H9 (cell line): ENCODE measurements around the gene CR1L. TPM values are rescaled to one million over a fixed set of nuclear protein-coding genes. Genes with fewer than 3 reads are reported as not detected.

Experiments used
- DNase-seq: peaks from one replicate; pipeline ENCODE4 v3.0.0-alpha.2; 2017
- H2AFZ ChIP-seq: one replicate; pipeline ENCODE4 v1.6.1; 2013; ENCODE audit warnings: mild to moderate bottlenecking, low read length, control low read depth, moderate library complexity
- H2AK5ac ChIP-seq: 2 replicates; pipeline ENCODE4 v1.6.1; 2013; ENCODE audit warnings: low read length, control low read depth, mixed read lengths; ENCODE audit not compliant: insufficient read length
- H2BK120ac ChIP-seq: one replicate; pipeline ENCODE4 v1.6.1; 2013; ENCODE audit warnings: low read depth, mild to moderate bottlenecking, low read length, control low read depth, inconsistent platforms; ENCODE audit not compliant: poor library complexity, severe bottlenecking
- H2BK12ac ChIP-seq: 2 replicates; pipeline ENCODE4 v1.6.1; 2013; ENCODE audit warnings: low read length, control low read depth, mixed read lengths, low read depth; ENCODE audit not compliant: insufficient read length
- H2BK15ac ChIP-seq: 2 replicates; pipeline ENCODE4 v1.6.1; 2013; ENCODE audit warnings: low read depth, low read length, control low read depth
- H2BK20ac ChIP-seq: one replicate; pipeline ENCODE4 v1.6.1; 2013; ENCODE audit warnings: low read depth, mild to moderate bottlenecking, low read length, control low read depth, inconsistent platforms; ENCODE audit not compliant: poor library complexity, severe bottlenecking
- H2BK5ac ChIP-seq: 2 replicates; pipeline ENCODE4 v1.6.1; 2013; ENCODE audit warnings: low read length, control low read depth, mixed read lengths; ENCODE audit not compliant: insufficient read length
- H3K14ac ChIP-seq: 2 replicates; pipeline ENCODE4 v1.6.1; 2013; ENCODE audit warnings: low read length, control low read depth; ENCODE audit not compliant: insufficient read depth
- H3K18ac ChIP-seq: 2 replicates; pipeline ENCODE4 v1.6.1; 2013; ENCODE audit warnings: low read depth, mild to moderate bottlenecking, mixed read lengths, low read length, control low read depth; ENCODE audit not compliant: insufficient read length
- H3K23ac ChIP-seq: 2 replicates; pipeline ENCODE4 v1.6.1; 2013; ENCODE audit warnings: low read length, control low read depth, mixed read lengths, low read depth; ENCODE audit not compliant: insufficient read length
- H3K23me2 ChIP-seq: 2 replicates; pipeline ENCODE4 v1.6.1; 2013; ENCODE audit warnings: low read depth, mild to moderate bottlenecking, mixed read lengths, low read length, control low read depth; ENCODE audit not compliant: insufficient read length, poor library complexity, severe bottlenecking
- H3K27ac ChIP-seq: 2 replicates; pipeline ENCODE4 v1.5.1; 2013; ENCODE audit warnings: low read length, control low read depth, mixed read lengths, low read depth; ENCODE audit not compliant: insufficient read length
- H3K27me3 ChIP-seq: 2 replicates; pipeline ENCODE4 v1.6.1; 2013; ENCODE audit warnings: low read length, control low read depth, inconsistent platforms; ENCODE audit not compliant: insufficient read depth
- H3K4ac ChIP-seq: 2 replicates; pipeline ENCODE4 v1.6.1; 2013; ENCODE audit warnings: low read depth, mild to moderate bottlenecking, control low read depth, inconsistent platforms, low read length, moderate library complexity
- H3K4me1 ChIP-seq: 2 replicates; pipeline ENCODE4 v1.6.1; 2013; ENCODE audit warnings: low read length, control low read depth, inconsistent platforms; ENCODE audit not compliant: insufficient read depth
- H3K4me2 ChIP-seq: 2 replicates; pipeline ENCODE4 v1.6.1; 2013; ENCODE audit warnings: low read length, control low read depth, mixed read lengths; ENCODE audit not compliant: insufficient read length, insufficient read depth
- H3K56ac ChIP-seq: 2 replicates; pipeline ENCODE4 v1.6.1; 2013; ENCODE audit warnings: low read depth, mild to moderate bottlenecking, mixed read lengths, low read length, control low read depth; ENCODE audit not compliant: insufficient read length
- H3K79me1 ChIP-seq: 2 replicates; pipeline ENCODE4 v1.6.1; 2013; ENCODE audit warnings: low read depth, mild to moderate bottlenecking, moderate library complexity, low read length, control low read depth, inconsistent platforms; ENCODE audit not compliant: insufficient read depth, poor library complexity, severe bottlenecking
- H3K79me2 ChIP-seq: 2 replicates; pipeline ENCODE4 v1.6.1; 2013; ENCODE audit warnings: low read length, control low read depth, inconsistent platforms; ENCODE audit not compliant: insufficient read depth
- H3K9ac ChIP-seq: 2 replicates; pipeline ENCODE4 v1.6.1; 2013; ENCODE audit warnings: low read length, control low read depth, mixed read lengths; ENCODE audit not compliant: insufficient read length; ENCODE audit errors: extremely low read depth
- H3K9me3 ChIP-seq: one replicate; pipeline ENCODE4 v1.6.1; 2013; ENCODE audit warnings: low read depth, low read length, inconsistent platforms; ENCODE audit not compliant: control insufficient read depth
- H3T11ph ChIP-seq: one replicate; pipeline ENCODE4 v1.6.1; 2013; ENCODE audit warnings: mild to moderate bottlenecking, low read length, control low read depth, inconsistent platforms
- H4K20me1 ChIP-seq: one replicate; pipeline ENCODE4 v1.6.1; 2013; ENCODE audit not compliant: control insufficient read depth, insufficient read length, insufficient read depth
- H4K5ac ChIP-seq: 2 replicates; pipeline ENCODE4 v1.6.1; 2013; ENCODE audit warnings: low read depth, mild to moderate bottlenecking, mixed read lengths, low read length, control low read depth; ENCODE audit not compliant: insufficient read length
- H4K8ac ChIP-seq: replicated peaks from 2 replicates; pipeline ENCODE4 v1.6.1; 2013; ENCODE audit warnings: low read length, control low read depth, mixed read lengths, low read depth; ENCODE audit not compliant: insufficient read length
- H4K91ac ChIP-seq: 2 replicates; pipeline ENCODE4 v1.6.1; 2013; ENCODE audit warnings: low read depth, mild to moderate bottlenecking, moderate library complexity, mixed read lengths, low read length, control low read depth; ENCODE audit not compliant: insufficient read length
- H3K27ac Mint-ChIP-seq, 3 experiments: 2 replicates in 2 of 3; 3 replicates in 1 of 3; pipeline ENCODE4 v1.8.0; 2020 to 2021; ENCODE audit warnings: mixed read lengths in 3 of 3, mild to moderate bottlenecking in 1 of 3, moderate library complexity in 1 of 3
- H3K27me3 Mint-ChIP-seq: 2 replicates; pipeline ENCODE4 v1.8.0; 2021; ENCODE audit warnings: low read depth, mild to moderate bottlenecking, moderate library complexity, mixed read lengths
- H3K36me3 Mint-ChIP-seq, 3 experiments: 2 replicates in 2 of 3; 3 replicates in 1 of 3; pipeline ENCODE4 v1.8.0; 2020 to 2021; ENCODE audit warnings: low read depth in 3 of 3, mixed read lengths in 3 of 3; ENCODE audit not compliant: insufficient read depth in 1 of 3
- H3K4me1 Mint-ChIP-seq, 2 experiments: 2 replicates each; pipeline ENCODE4 v1.8.0; 2020; ENCODE audit warnings: mixed read lengths in 2 of 2
- H3K4me3 Mint-ChIP-seq, 2 experiments: 2 replicates in 1 of 2; 3 replicates in 1 of 2; pipeline ENCODE4 v1.8.0; 2020 to 2021; ENCODE audit warnings: mild to moderate bottlenecking in 2 of 2, mixed read lengths in 2 of 2, moderate library complexity in 1 of 2
- H3K9me3 Mint-ChIP-seq, 2 experiments: 2 replicates in 1 of 2; 3 replicates in 1 of 2; pipeline ENCODE4 v1.8.0; 2020; ENCODE audit warnings: mild to moderate bottlenecking in 2 of 2, mixed read lengths in 2 of 2, moderate library complexity in 1 of 2
- CTCF ChIP-seq: fragments of 200-600 bp; sonication (generic); conservative IDR thresholded peaks from 3 replicates; pipeline ENCODE4 v1.8.0; 2021; ENCODE audit warnings: antibody characterized with exemption, mild to moderate bottlenecking
- WGBS: extraction: QIAGEN DNeasy Blood & Tissue Kit; methylation state at CpG from one replicate; pipeline ENCODE4 v1.1.7; 2013; ENCODE audit warnings: missing lambda C conversion rate, low lambda C conversion rate, mixed read lengths; ENCODE audit not compliant: insufficient read length; ENCODE audit errors: extremely low coverage; 5-methylcytosine and 5-hydroxymethylcytosine counted together
- total RNA-seq: library from RNA; stranded (reverse); gene quantifications from 2 replicates; pipeline ENCODE4 v1.2.1, GENCODE V29; 2021

The CR1L gene
- total RNA-seq, 1 experiment from 2014 or later = 0.37 TPM

- Histone ChIP-seq H4K20me1 (no peaks in the 10 kb centered on the region), H3K23ac (no peak overlapping the region), H2BK15ac (no peak overlapping the region), H2BK120ac (no peak overlapping the region), H2AK5ac (no peak overlapping the region), H3K23me2 (no peaks in the 10 kb centered on the region), H2BK5ac (no peak overlapping the region), H3K27me3 (no peaks in the 10 kb centered on the region), H3K4me1 (no peaks in the 10 kb centered on the region), H4K5ac (no peak overlapping the region), H3T11ph (no peak overlapping the region), H3K18ac (no peak overlapping the region), H3K9ac (no peak overlapping the region), H3K79me1 (no peaks in the 10 kb centered on the region), H3K9me3 (no peaks in the 10 kb centered on the region), H3K4ac (no peak overlapping the region), H3K14ac (no peak overlapping the region), H3K79me2 (no peaks in the 10 kb centered on the region), H3K56ac (no peak overlapping the region), H4K8ac (no peak overlapping the region), H3K27ac (no peak overlapping the region), H2BK12ac (no peak overlapping the region), H4K91ac (no peak overlapping the region), H2BK20ac (no peak overlapping the region), H2AFZ (no peak overlapping the region), H3K4me2 (no peak overlapping the region)
- Mint-ChIP-seq H3K4me3 (no peak overlapping the region), H3K27ac (no peak overlapping the region), H3K36me3 (peaks cover 0 to 8% (median 0%) of the 10 kb centered on the region in 3 experiments; a peak in 2 of 7 replicates), H3K4me1 (no peaks in the 10 kb centered on the region), H3K27me3 (no peaks in the 10 kb centered on the region; the same call in 1 of the 2 replicates), H3K9me3 (peaks cover 0 to 5% of the 10 kb centered on the region in 2 experiments; a peak in 1 of 5 replicates)
- no CpG with 5 or more reads among the region's 12 CpGs for WGBS
- TF ChIP-seq CTCF = no peak
- peak; percentile 65 for DNase-seq
These were observed 68.6 kb downstream of the CR1L start for GRCh38 chr1:207713529-207713928.
